ENCODE results near the gene HNF1B. TPM values are rescaled to one million over a fixed set of nuclear protein-coding genes. Genes with fewer than 3 reads are reported as not detected.

HNF1B gene
- total and polyA plus RNA-seq, 5 experiments from 2014 or later: not detected

- DNase-seq (peak in 1 of 10 donors; percentile 24), ATAC-seq (peak in 1 of 2 donors; percentile 53)
- Mint-ChIP-seq H3K4me3 (no peak overlapping the region), H3K27ac (no peak overlapping the region), H3K27me3 (peaks cover 3 to 16% (median 7%) of the 10 kb centered on the region in 5 donors), H3K36me3 (no peaks in the 10 kb centered on the region), H3K4me1 (peaks cover 3 to 9% (median 4%) of the 10 kb centered on the region in 4 donors), H3K9me3 (no peaks in the 10 kb centered on the region)
- POLR2A ChIA-PET: no interaction called here
These were observed 29.6 kb upstream of the HNF1B start for GRCh38 chr17:37774504-37774903.

DNA sequence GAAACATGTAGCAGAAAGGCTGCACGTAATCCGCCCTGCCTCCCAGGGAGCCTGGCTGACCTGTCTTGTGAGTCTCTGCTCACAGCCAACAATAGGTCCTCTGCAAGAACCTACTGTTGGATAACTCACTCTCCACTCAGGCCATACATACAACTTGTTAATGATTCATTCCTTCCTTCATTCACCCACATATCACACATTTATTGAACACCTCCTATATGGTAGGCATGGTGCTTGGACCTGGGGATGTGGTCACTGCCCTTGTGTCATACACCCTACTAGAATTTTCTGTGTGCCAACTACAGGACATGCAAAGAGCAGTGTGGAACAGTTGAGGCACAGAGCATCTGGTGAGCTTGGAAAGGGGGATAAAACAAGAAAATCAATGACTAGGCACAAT is 28.1 kb upstream of the HNF1B start:
- H3K4me3 Mint-ChIP-seq: no peak overlapping the region
- no peaks in the 10 kb centered on the region for H3K9me3 Mint-ChIP-seq
- peaks cover 3 to 9% (median 4%) of the 10 kb centered on the region in 4 donors for H3K4me1 Mint-ChIP-seq
- H3K27ac Mint-ChIP-seq: peak overlapping the region in 2 of 10 donors; percentile 7 to 11
- ATAC-seq (no peak), DNase-seq (no peak)
- H3K27me3 Mint-ChIP-seq: peaks cover 3 to 18% (median 7%) of the 10 kb centered on the region in 5 donors
- no peaks in the 10 kb centered on the region for H3K36me3 Mint-ChIP-seq
- POLR2A ChIA-PET: no interaction called here

DNA sequence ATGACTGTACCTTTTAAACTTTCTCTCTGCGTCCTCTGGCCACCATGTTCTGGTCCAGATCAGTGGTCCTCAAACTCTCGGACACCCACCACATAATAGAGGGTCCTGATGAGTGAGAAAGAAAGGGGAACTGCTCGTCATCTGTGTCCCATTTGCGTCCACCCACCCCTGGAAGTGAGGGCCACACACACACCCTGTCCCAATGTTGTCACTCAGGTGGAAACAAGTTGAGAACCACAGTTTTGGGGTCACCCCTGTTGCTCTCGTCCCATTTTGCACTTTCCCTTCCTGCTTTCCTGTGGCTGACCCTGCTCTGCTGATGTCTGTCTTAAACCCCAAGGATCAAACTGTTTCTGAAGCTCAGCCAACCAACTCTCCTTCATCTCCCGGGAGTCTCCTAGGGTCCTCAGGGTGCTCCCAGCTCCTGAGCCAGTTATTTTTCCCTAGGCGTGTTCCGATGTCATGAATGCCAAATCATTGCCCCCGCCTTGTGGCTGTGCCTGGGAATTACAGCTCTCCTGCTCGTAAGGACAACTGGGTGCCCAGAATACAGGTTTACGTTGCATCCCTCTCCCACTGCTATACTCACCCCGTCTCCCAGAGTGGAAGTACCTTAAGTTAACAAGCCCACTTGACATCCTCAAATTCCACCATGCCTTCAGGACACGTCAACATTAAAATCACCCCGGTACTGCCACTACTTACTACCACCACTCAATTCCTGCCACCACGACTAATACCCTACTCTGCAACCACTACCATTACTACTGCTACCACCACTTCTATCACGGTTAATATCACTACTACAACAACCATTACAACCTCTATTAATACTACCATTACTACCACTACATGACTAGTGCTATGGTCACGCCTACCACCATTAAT is 26.0 kb upstream of the HNF1B start:
- POLR2A ChIA-PET: no interaction called here
- peaks cover 3 to 9% (median 4%) of the 10 kb centered on the region in 4 donors for H3K4me1 Mint-ChIP-seq
- H3K36me3 Mint-ChIP-seq: no peaks in the 10 kb centered on the region
- H3K27ac Mint-ChIP-seq: no peak overlapping the region
- no peak for ATAC-seq
- peaks cover 6 to 26% (median 10%) of the 10 kb centered on the region in 5 donors for H3K27me3 Mint-ChIP-seq
- no peak overlapping the region for H3K4me3 Mint-ChIP-seq
- H3K9me3 Mint-ChIP-seq: no peaks in the 10 kb centered on the region
- DNase-seq: peak in 5 of 10 donors; percentile 5 to 25 (median 9)

DNA sequence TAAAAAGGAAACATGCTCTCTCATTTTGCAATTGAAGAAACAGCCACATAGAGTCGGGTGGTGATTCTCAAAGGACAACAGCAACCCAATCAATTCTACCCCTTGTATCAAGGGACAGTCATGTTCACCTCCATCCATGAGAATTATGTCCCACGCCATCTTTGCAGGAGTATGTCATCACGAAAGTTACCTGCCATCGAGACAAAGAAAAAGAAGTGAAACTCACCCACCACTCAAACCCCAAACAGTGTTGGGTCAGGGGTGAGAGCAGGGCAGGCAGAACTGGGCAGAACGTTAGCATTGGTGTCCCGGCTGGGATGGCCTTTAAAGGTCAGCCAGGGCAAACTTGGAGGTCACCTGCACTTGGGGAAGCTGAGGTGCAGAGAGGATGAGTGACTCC is 24.2 kb upstream of the HNF1B start:
- H3K4me3 Mint-ChIP-seq: no peak overlapping the region
- peaks cover 8 to 26% (median 13%) of the 10 kb centered on the region in 5 donors for H3K27me3 Mint-ChIP-seq
- DNase-seq (no peak), ATAC-seq (no peak)
- H3K9me3 Mint-ChIP-seq: peaks cover 0 to 1% (median 0%) of the 10 kb centered on the region in 9 donors
- no peaks in the 10 kb centered on the region for H3K36me3 Mint-ChIP-seq
- no peak overlapping the region for H3K27ac Mint-ChIP-seq
- POLR2A ChIA-PET: no interaction called here
- peaks cover 6 to 15% (median 11%) of the 10 kb centered on the region in 4 donors for H3K4me1 Mint-ChIP-seq

DNA sequence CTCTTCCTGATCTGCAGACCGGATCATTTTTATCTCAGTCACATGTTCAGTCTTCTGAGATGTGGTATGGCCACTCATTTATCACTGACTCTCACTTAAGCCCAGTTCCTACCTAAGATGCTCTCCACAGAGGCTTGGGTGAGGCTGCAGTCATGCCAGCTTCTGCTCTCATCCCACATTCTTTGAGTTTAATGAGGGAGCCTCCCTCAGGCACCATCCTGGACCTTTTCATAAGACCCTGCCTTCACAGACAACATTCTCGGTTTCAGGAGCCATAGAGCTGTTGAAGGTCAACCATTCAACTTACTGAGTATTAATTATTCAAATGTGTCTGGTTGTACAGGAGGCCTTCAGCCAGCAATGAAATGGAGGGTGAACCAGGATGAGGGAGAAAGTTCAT is 23.6 kb upstream of the HNF1B start:
- peaks cover 8 to 26% (median 13%) of the 10 kb centered on the region in 5 donors for H3K27me3 Mint-ChIP-seq
- H3K36me3 Mint-ChIP-seq: no peaks in the 10 kb centered on the region
- H3K27ac Mint-ChIP-seq: no peak overlapping the region
- no peak overlapping the region for H3K4me3 Mint-ChIP-seq
- no peak for DNase-seq
- POLR2A ChIA-PET: no interaction called here
- peaks cover 6 to 13% (median 11%) of the 10 kb centered on the region in 4 donors for H3K4me1 Mint-ChIP-seq
- peaks cover 0 to 1% (median 0%) of the 10 kb centered on the region in 9 donors for H3K9me3 Mint-ChIP-seq
- ATAC-seq: no peak

GRCh38 chr17:37766971-37767370 is 22.1 kb upstream of the HNF1B start:
- Mint-ChIP-seq H3K4me3 (no peak overlapping the region), H3K27ac (no peak overlapping the region), H3K9me3 (peaks cover 0 to 1% (median 0%) of the 10 kb centered on the region in 9 donors), H3K27me3 (peaks cover 11 to 32% (median 17%) of the 10 kb centered on the region in 5 donors), H3K36me3 (no peaks in the 10 kb centered on the region), H3K4me1 (peaks cover 6 to 13% (median 11%) of the 10 kb centered on the region in 4 donors)
- DNase-seq: no peak
- POLR2A ChIA-PET: no interaction called here
- no peak for ATAC-seq

- H3K27me3 Mint-ChIP-seq: peaks cover 14 to 37% (median 30%) of the 10 kb centered on the region in 5 donors
- no peak overlapping the region for H3K27ac Mint-ChIP-seq
- H3K9me3 Mint-ChIP-seq: peaks cover 0 to 1% (median 0%) of the 10 kb centered on the region in 9 donors
- H3K36me3 Mint-ChIP-seq: no peaks in the 10 kb centered on the region
- POLR2A ChIA-PET: no interaction called here
- H3K4me1 Mint-ChIP-seq: peaks cover 3 to 17% (median 12%) of the 10 kb centered on the region in 4 donors
- no peak for DNase-seq
- no peak for ATAC-seq
- peak overlapping the region in 1 of 10 donors; percentile 9 for H3K4me3 Mint-ChIP-seq
These were observed 19.5 kb upstream of the HNF1B start for GRCh38 chr17:37764383-37764782.

- Mint-ChIP-seq H3K4me3 (no peak overlapping the region), H3K36me3 (no peaks in the 10 kb centered on the region), H3K27ac (no peak overlapping the region), H3K9me3 (peaks cover 0 to 1% (median 0%) of the 10 kb centered on the region in 9 donors), H3K4me1 (peaks cover 3 to 17% (median 12%) of the 10 kb centered on the region in 4 donors), H3K27me3 (peaks cover 18 to 49% (median 40%) of the 10 kb centered on the region in 5 donors)
- ATAC-seq (no peak), DNase-seq (no peak)
- POLR2A ChIA-PET: interaction anchor here (0.6 kb wide), 1 partner anchor 198 kb away, joined by 3 read pairs; no protein-coding TSS in a partner anchor
These were observed 17.8 kb upstream of the HNF1B start for GRCh38 chr17:37762666-37763065.

- H3K4me1 Mint-ChIP-seq: peaks cover 3 to 17% (median 12%) of the 10 kb centered on the region in 4 donors
- ATAC-seq (no peak), DNase-seq (no peak)
- H3K9me3 Mint-ChIP-seq: peaks cover 0 to 1% (median 0%) of the 10 kb centered on the region in 9 donors
- H3K27ac Mint-ChIP-seq: no peak overlapping the region
- no peaks in the 10 kb centered on the region for H3K36me3 Mint-ChIP-seq
- peaks cover 17 to 48% (median 35%) of the 10 kb centered on the region in 5 donors for H3K27me3 Mint-ChIP-seq
- H3K4me3 Mint-ChIP-seq: no peak overlapping the region
- POLR2A ChIA-PET: no interaction called here
These were observed 17.1 kb upstream of the HNF1B start for GRCh38 chr17:37761961-37762360.

DNA sequence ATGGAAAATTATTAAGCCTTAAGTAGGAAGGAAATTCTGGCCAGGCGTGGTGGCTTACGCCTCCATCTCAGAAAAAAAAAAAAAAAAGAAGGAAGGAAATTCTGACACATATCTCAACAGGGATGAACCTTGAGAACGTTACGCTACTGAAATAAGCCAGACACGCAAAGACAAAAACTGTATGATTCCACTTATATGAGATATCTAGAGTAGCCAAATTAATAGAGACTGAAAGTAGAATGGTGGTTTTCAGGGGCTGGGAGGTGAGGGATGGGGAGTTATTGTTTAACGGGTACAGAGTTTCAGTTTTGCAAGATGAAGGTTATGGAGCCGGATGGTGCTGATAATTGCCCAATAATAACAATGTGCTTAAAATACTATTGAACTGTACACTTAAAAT is 16.2 kb upstream of the HNF1B start:
- H3K4me1 Mint-ChIP-seq: peaks cover 3 to 17% (median 12%) of the 10 kb centered on the region in 4 donors
- peaks cover 17 to 51% (median 40%) of the 10 kb centered on the region in 5 donors for H3K27me3 Mint-ChIP-seq
- peaks cover 0 to 1% (median 0%) of the 10 kb centered on the region in 9 donors for H3K9me3 Mint-ChIP-seq
- H3K36me3 Mint-ChIP-seq: no peaks in the 10 kb centered on the region
- H3K4me3 Mint-ChIP-seq: peak overlapping the region in 1 of 10 donors; percentile 17
- DNase-seq (no peak), ATAC-seq (no peak)
- POLR2A ChIA-PET: no interaction called here
- H3K27ac Mint-ChIP-seq: no peak overlapping the region

DNA sequence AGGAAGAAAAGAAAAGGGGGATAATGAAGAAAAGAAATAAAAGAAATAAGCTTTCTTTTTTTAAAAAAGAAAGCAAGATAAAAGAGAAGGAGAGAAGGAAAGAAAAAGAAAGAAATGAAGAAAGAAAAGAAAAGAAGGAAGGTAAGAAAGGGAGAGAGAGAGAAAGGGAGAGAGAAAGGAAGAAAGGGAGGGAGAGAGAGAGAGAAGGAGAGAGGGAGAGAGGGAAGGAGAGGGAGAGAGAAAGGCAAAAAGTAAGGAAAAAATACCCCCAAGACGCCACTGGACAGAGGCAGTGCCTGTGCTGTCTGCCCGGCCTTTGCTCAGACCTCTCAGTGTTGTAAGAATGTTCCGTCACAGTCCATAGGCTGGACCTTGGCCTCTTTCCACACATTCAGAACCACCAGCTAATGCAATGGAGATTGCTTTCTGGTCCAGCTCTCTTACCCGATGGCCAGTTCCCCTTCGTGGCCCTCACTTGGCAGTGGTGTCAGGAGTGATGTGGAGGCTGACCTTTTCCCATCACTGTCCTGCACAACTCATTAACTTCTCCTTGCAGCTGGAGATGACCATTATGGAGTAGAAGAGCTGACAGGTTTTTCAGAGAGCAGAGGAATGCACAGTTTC is 14.3 kb upstream of the HNF1B start:
- Mint-ChIP-seq H3K4me3 (no peak overlapping the region), H3K27ac (no peak overlapping the region), H3K4me1 (peaks cover under 1 to 5% (median 1%) of the 10 kb centered on the region in 4 donors), H3K27me3 (peaks cover 16 to 54% (median 37%) of the 10 kb centered on the region in 5 donors), H3K9me3 (no peaks in the 10 kb centered on the region), H3K36me3 (no peaks in the 10 kb centered on the region)
- ATAC-seq (no peak), DNase-seq (no peak)
- POLR2A ChIA-PET: no interaction called here

DNA sequence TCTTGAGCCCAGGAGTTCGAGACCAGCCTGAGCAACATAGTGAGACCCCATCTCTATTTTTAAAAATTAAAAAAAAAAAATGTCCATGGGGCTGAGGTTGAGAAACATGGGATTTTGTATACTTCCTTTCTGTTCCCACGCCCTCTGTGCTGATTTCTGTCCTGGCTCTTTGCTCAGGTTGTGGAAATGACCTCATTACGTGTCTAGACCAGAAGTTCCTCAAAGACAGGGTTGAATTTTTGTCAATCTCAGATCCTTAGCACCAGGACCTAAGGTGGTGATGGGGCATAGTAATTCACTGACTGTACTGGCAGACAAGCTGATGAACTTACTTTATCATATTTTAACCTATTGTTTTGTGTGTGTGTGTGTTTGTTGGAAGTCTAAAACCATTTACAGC is 11.2 kb upstream of the HNF1B start:
- POLR2A ChIA-PET: no interaction called here
- DNase-seq (no peak), ATAC-seq (no peak)
- peaks cover 0 to 2% (median under 1%) of the 10 kb centered on the region in 4 donors for H3K4me1 Mint-ChIP-seq
- no peaks in the 10 kb centered on the region for H3K9me3 Mint-ChIP-seq
- H3K4me3 Mint-ChIP-seq: no peak overlapping the region
- H3K27ac Mint-ChIP-seq: no peak overlapping the region
- H3K27me3 Mint-ChIP-seq: peaks cover 9 to 38% (median 30%) of the 10 kb centered on the region in 5 donors
- no peaks in the 10 kb centered on the region for H3K36me3 Mint-ChIP-seq

DNA sequence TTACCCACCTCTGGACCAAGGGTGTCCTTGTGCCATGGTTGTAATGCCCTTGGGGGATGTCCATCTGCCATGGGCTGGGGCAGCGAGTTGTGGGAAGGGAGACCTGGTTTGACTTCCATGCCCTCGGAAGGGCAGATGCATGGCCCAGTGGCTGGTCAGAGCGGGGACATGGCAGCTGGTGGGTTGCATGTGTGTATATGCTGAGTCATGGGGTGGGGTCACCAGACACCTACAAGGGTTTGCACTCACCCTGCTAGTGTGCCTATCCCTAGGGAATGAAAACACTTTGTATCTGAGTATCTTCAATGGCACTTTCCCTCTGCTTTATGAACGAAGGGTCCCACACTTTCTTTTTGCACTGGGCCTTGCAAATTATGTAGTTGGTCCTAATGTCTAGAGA is 10.6 kb upstream of the HNF1B start:
- no peak overlapping the region for H3K27ac Mint-ChIP-seq
- DNase-seq: no peak
- H3K36me3 Mint-ChIP-seq: no peaks in the 10 kb centered on the region
- no peak overlapping the region for H3K4me3 Mint-ChIP-seq
- H3K4me1 Mint-ChIP-seq: peaks cover 0 to 1% (median 0%) of the 10 kb centered on the region in 4 donors
- no peaks in the 10 kb centered on the region for H3K9me3 Mint-ChIP-seq
- POLR2A ChIA-PET: no interaction called here
- no peak for ATAC-seq
- H3K27me3 Mint-ChIP-seq: peaks cover 8 to 38% (median 30%) of the 10 kb centered on the region in 5 donors
